PC-9 (cell line): ENCODE results near the gene TMEM11. TPM values are rescaled to one million over a fixed set of nuclear protein-coding genes. Genes with fewer than 3 reads are reported as not detected.

ENCODE experiments used
- BruUV-seq: library from RNA; stranded (reverse); fragments of 400-500 nt; replicated peaks from 2 replicates; lab custom pipeline; 2021; lab: Mats Ljungman, UMichigan
- CTCF ChIA-PET: fragments of 300-600 bp; sonication (Branson Sonifier 250); formaldehyde crosslinking; loops from one replicate; lab custom pipeline; 2022; ENCODE audit warnings: antibody characterized with exemption; lab: Charles Lee
- POLR2A ChIA-PET: fragments of 300-600 bp; sonication (Branson Sonifier 250); formaldehyde crosslinking; loops from one replicate; lab custom pipeline; 2022; ENCODE audit warnings: antibody characterized with exemption; ENCODE audit not compliant: unreplicated experiment; lab: Charles Lee
- DNase-seq, 2 experiments: peaks; one replicate each; pipeline versions ENCODE4 v3.0.0 to v3.0.0-alpha.2; 2015 to 2022; ENCODE audit warnings: mixed read lengths in 1 of 2
- H2AFZ ChIP-seq: fragments of 200-600 bp; sonication (generic); 2 replicates; pipeline ENCODE4 v1.8.1; 2017; ENCODE audit warnings: antibody characterized with exemption
- H3F3A ChIP-seq: fragments of 200-600 bp; sonication (generic); 2 replicates; pipeline ENCODE4 v1.8.1; 2017; ENCODE audit warnings: antibody characterized with exemption, mild to moderate bottlenecking, low read depth; ENCODE audit not compliant: insufficient read depth
- H3K27ac ChIP-seq: fragments of 200-600 bp; sonication (generic); 2 replicates; pipeline ENCODE4 v1.6.1; 2016; ENCODE audit warnings: mixed run types
- H3K27me3 ChIP-seq: fragments of 200-600 bp; sonication (generic); 2 replicates; pipeline ENCODE4 v1.6.1; 2016; ENCODE audit warnings: low read depth, mixed run types; ENCODE audit not compliant: insufficient read depth
- H3K36me3 ChIP-seq: fragments of 200-600 bp; sonication (generic); 2 replicates; pipeline ENCODE4 v1.6.1; 2016; ENCODE audit warnings: low read depth, mixed run types
- H3K4me1 ChIP-seq: fragments of 200-600 bp; sonication (generic); replicated peaks from 2 replicates; pipeline ENCODE4 v1.6.1; 2016; ENCODE audit warnings: mixed run types; ENCODE audit not compliant: insufficient read depth
- H3K4me2 ChIP-seq: fragments of 200-600 bp; sonication (generic); 2 replicates; pipeline ENCODE4 v1.6.1; 2017; ENCODE audit warnings: mixed run types
- H3K4me3 ChIP-seq: fragments of 200-600 bp; sonication (generic); 2 replicates; pipeline ENCODE4 v1.6.1; 2016; ENCODE audit warnings: mixed run types
- H3K79me2 ChIP-seq: fragments of 200-600 bp; sonication (generic); 2 replicates; pipeline ENCODE4 v1.6.1; 2017; ENCODE audit warnings: low read depth, mixed run types
- H3K9me2 ChIP-seq: fragments of 200-600 bp; sonication (generic); 2 replicates; pipeline ENCODE4 v1.8.1; 2017; ENCODE audit warnings: mild to moderate bottlenecking; ENCODE audit not compliant: insufficient read depth
- H3K9me3 ChIP-seq: fragments of 200-600 bp; sonication (generic); 2 replicates; pipeline ENCODE4 v1.8.1; 2016; ENCODE audit warnings: low read depth; ENCODE audit not compliant: insufficient read depth
- H4K20me1 ChIP-seq: fragments of 200-600 bp; sonication (generic); 2 replicates; pipeline ENCODE4 v1.8.1; 2017; ENCODE audit not compliant: insufficient read depth
- CTCF ChIP-seq: fragments of 200-600 bp; sonication (generic); conservative IDR thresholded peaks from 2 replicates; pipeline ENCODE4 v1.6.1; 2017; ENCODE audit warnings: mixed run types, antibody characterized with exemption, mild to moderate bottlenecking, moderate library complexity
- EZH2 ChIP-seq: fragments of 200-600 bp; sonication (generic); IDR thresholded peaks from 2 replicates; pipeline ENCODE4 v1.8.0; 2017; ENCODE audit warnings: antibody characterized with exemption, low read depth
- intact Hi-C: fragments of 100-400 bp; cut with micrococcal nuclease; formaldehyde crosslinking; loops from one replicate; pipeline ENCODE4 v1.10.0; 2022; ENCODE audit not compliant: unreplicated experiment
- total RNA-seq: library from RNA; stranded (reverse); gene quantifications from 2 replicates; pipeline ENCODE4 v1.2.3, GENCODE V29; 2021

TMEM11 gene
- total RNA-seq, 1 experiment from 2014 or later: 37.6 TPM

- Histone ChIP-seq H3K4me3 (no peak overlapping the region), H3K79me2 (0 out of 2 replicates have a peak, but pooled peaks cover 10% of the 10 kb centered on the region), H3K36me3 (no peaks in the 10 kb centered on the region), H3K4me1 (no peaks in the 10 kb centered on the region), H3K27ac (no peak overlapping the region), H3K9me3 (no peaks in the 10 kb centered on the region), H2AFZ (no peak overlapping the region), H4K20me1 (no peaks in the 10 kb centered on the region), H3K9me2 (no peaks in the 10 kb centered on the region), H3F3A (no peaks in the 10 kb centered on the region), H3K27me3 (no peaks in the 10 kb centered on the region), H3K4me2 (no peak overlapping the region)
- POLR2A ChIA-PET: no interaction called here
- no TSS peak for BruUV-seq
- no peak for TF ChIP-seq CTCF
- CTCF ChIA-PET: no interaction called here
- intact Hi-C loops: no loop called here
- no peak for DNase-seq
These were observed 9.1 kb upstream of the TMEM11 start for GRCh38 chr17:21223086-21223485.

- Histone ChIP-seq H3K27me3 (no peaks in the 10 kb centered on the region), H3K9me2 (no peaks in the 10 kb centered on the region), H3K79me2 (peaks cover 36% of the 10 kb centered on the region), H2AFZ (no peak overlapping the region), H3K4me1 (peaks cover 19% of the 10 kb centered on the region), H3K9me3 (no peaks in the 10 kb centered on the region), H3F3A (0 out of 2 replicates have a peak, but pooled peaks cover 8% of the 10 kb centered on the region), H3K27ac (no peak overlapping the region), H4K20me1 (no peaks in the 10 kb centered on the region), H3K4me2 (no peak overlapping the region), H3K36me3 (no peaks in the 10 kb centered on the region), H3K4me3 (no peak overlapping the region)
- ChIA-PET CTCF (no interaction called here), POLR2A (no interaction called here)
- intact Hi-C loops: loop anchor here (10.0 kb wide), 1 partner anchor 186 kb away; no protein-coding TSS in a partner anchor
- BruUV-seq: no TSS peak
- no peak for DNase-seq
- TF ChIP-seq CTCF (no peak), EZH2 (no peak)
These were observed 4.9 kb upstream of the TMEM11 start for GRCh38 chr17:21218831-21219380.

GRCh38 chr17:21218101-21218500 lies 4.1 kb upstream of the TMEM11 start:
- H3K36me3 ChIP-seq: no peaks in the 10 kb centered on the region
- ChIA-PET POLR2A (no interaction called here), CTCF (no interaction called here)
- H3K4me2 ChIP-seq: no peak overlapping the region
- no TSS peak for BruUV-seq
- no peak overlapping the region for H2AFZ ChIP-seq
- intact Hi-C loops: loop anchor here (10.0 kb wide), 1 partner anchor 187 kb away; no protein-coding TSS in a partner anchor
- H3K9me3 ChIP-seq: no peaks in the 10 kb centered on the region
- H3K27ac ChIP-seq: no peak overlapping the region
- H3K27me3 ChIP-seq: no peaks in the 10 kb centered on the region
- no peak for TF ChIP-seq EZH2
- TF ChIP-seq CTCF: no peak
- H4K20me1 ChIP-seq: peaks cover 2% of the 10 kb centered on the region
- DNase-seq: no peak
- no peaks in the 10 kb centered on the region for H3K9me2 ChIP-seq
- peaks cover 44% of the 10 kb centered on the region for H3K79me2 ChIP-seq
- H3K4me3 ChIP-seq: no peak overlapping the region
- peaks cover 19% of the 10 kb centered on the region for H3K4me1 ChIP-seq
- 0 out of 2 replicates have a peak, but pooled peaks cover 8% of the 10 kb centered on the region for H3F3A ChIP-seq
